Middle frontal gyrus (tissue), 1 donor: Measurements from ENCODE around the gene WRNIP1.

Source experiments
- DNase-seq: peaks from one replicate; pipeline ENCODE4 v3.0.0-alpha.2; 2015; ENCODE audit warnings: low spot score; ENCODE audit errors: extremely low spot score

Gene WRNIP1

DNA sequence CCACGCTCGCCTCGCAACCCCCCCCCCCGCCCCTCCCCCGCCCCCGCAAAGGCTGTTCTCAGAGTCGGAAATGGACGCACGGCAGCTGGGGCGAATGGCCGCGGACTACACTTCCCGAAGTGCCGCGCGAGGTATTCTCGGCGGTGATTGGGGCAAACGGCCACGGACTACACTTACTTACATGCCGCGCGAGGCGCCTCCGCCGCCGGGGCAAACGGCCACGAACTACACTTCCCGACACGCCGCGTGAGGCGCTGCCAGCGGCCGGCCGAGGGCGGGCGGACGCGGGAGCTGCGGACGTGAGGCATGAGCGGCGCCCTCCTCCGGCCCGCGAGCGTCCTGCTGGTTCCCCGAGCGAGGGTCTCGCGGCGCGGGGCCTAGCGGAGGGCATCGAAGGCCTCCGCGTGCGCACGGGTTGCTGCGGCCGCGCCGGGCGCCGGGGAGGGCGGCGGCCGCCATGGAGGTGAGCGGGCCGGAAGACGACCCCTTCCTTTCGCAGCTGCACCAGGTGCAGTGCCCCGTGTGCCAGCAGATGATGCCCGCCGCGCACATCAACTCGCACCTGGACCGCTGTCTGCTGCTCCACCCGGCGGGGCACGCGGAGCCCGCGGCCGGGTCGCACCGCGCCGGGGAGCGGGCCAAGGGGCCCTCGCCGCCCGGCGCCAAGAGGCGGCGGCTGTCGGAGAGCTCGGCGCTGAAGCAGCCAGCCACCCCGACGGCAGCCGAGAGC is at the start of gene WRNIP1:
Gene WRNIP1, plus strand, starts transcription at position 228 of the 730 bp plus-strand sequence. Its CDS starts 230 bp downstream, at position 458.
- peak; percentile 99 for DNase-seq

- no peak for DNase-seq
Observed at GRCh38 chr6:2715737-2716136, 49.5 kb upstream of the WRNIP1 start.

DNA sequence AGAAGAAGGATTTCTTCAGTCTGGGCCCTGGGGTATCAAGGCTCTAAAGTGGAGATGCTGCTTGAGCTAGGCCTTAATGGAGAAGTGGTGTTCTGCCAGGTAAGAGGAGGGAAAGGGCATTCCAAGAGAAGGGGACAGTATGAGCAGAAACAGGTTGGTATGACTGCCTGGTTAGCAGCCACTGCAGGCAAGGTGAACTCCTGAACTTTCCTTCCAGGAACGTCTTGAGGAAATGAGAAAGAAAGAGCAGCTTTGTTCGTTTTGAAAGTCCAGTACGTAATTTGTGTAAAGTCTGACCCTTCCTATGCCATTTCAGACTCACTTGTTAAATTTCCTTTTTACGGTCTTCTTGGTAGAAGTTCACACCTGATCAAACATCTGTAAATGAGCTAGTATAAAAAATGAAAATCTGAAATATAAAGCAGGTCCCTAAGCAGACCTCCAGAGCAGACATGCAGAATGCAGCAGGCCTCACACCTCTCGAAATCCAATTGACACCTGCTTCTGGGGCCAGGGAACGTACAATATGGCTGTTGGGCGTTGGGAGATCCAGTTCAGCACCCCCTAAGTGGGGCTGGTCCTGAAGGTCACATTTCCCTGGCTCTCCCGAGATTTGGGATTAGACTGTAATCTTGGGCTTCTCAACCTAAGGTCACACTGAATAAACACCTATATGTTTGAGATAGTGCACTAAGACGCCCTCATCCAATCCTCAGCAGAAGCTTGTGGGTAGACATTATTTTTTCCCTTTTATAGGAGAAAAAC is 48.1 kb upstream of the WRNIP1 start:
- DNase-seq: no peak

DNA sequence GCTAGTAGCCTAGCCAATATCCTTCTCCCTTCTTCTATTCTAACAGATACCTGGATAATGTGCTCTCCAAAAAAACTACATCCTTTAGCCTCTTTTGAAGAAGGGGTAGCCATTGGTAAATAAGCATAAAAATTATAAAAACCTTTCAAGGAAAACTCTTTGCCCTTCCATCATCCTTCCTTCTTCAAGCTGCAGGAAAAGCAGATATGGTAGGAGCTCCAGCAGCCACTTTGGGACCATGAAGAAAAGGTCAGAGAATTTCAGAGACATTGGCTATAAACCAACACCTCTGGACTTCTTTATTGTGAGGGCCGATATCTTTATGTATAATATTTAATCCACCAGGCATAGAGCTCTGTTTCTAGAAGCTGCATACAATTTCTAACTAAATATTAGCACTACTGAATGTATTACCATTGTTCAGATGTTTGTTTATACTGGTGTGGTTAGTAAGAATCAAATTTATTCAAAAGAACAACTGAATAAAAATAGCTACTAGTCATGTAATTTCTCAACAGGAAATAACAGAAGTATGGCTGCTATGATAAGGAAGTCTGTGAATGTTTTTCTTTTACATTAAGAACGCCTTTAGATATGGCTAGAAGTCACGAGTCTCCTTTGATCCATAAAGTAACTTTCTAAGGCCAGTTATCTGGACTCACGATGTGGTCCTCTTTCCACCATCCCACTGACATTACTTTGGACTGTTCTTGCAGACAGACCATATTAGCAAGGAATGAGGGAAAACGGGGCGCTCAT is 46.7 kb upstream of the WRNIP1 start:
- DNase-seq: no peak

DNA sequence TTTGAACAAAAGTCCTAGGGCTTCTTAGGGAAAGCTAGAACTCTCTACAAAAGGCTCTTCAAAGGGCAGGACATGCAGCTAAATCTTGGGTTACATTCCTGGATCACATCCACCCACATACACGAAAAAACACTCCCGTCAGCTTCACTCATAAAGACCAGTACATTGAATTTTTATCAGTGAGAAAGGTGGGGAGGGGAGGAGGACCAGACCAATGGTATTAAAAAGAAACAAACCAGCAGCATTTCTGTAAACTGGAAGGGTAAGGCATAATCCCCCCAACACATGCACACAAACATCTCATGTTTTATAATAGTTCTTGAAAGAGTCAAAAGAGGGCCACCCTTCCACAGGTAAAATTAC is 46.1 kb upstream of the WRNIP1 start:
- no peak for DNase-seq

DNA sequence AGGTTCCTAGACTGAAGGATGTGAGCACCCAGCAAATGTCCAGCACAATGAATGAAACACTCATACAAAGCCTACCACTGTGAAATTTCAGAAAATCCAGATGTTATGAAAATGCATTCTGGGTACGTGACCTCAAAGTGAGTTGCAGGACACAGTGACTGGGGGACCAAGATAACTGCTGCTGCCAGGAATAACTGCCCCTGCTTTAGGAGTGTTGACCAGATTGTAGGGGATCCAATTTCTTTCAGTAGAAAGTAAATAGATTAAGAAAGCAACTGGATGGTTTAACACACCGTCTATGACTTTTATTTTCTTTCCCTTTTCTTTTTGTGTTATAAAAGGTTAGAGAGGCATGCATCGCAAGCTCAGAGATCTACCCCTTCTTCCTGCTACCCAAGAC is 44.0 kb upstream of the WRNIP1 start:
- DNase-seq: no peak

GRCh38 chr6:2725364-2725988 is 39.7 kb upstream of the WRNIP1 start:
- no peak for DNase-seq

- no peak for DNase-seq
Observed at GRCh38 chr6:2725999-2726567, 39.1 kb upstream of the WRNIP1 start.

DNA sequence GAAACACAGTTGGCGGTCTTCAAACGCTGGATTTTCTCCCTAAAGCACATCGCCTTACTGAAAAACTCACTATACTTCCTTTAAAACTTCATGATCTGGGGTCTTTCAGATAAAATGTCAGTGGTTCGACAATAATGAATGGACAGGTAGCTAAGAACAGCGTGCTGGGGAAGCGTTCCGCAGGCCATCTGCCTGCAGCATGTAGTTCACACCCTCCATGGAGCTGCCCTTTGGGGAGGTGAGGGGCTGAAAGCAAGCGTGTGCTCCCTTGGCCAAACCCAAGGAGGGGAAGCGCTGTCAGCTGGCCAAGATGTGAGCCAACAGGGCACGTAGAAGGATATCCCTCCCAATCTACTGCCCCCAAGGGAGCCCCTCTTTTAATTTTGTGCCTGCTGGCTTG is 35.3 kb upstream of the WRNIP1 start:
- DNase-seq: no peak

DNA sequence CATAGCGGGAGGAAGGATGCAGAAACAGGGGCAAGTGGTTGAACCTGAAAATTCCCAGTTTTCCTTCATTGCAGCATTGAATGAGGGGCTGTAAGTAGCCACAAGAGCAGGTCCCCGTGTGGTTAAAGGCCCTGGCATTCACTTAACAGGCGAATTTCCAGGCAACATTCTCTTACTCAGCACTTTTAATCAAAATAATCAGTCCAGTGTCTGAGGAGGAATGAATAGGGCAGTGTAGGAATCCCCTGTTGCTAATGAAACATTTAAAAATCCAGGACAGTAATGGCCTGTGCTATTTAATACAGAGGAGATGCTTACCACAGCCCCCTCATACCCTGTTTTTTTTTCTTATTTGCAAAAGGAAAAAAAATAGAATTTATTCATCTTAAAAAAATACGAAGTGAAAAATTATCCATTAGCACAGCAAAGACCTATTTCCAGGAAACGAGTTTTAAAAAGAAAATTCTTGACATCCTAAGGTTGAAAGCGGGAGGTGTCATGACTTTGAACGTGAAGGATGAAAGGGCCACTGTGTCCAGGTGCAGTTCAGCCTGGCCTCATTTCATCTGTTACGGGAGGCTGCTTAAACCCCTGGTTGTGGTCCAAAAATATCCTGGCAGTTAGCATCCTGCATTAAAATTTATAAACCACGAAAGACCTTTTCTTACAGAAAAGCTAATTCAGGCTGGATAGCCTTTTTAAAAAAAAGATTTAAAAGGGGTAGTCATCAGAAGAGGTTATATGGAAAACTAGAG is 34.7 kb upstream of the WRNIP1 start:
- DNase-seq: no peak

DNA sequence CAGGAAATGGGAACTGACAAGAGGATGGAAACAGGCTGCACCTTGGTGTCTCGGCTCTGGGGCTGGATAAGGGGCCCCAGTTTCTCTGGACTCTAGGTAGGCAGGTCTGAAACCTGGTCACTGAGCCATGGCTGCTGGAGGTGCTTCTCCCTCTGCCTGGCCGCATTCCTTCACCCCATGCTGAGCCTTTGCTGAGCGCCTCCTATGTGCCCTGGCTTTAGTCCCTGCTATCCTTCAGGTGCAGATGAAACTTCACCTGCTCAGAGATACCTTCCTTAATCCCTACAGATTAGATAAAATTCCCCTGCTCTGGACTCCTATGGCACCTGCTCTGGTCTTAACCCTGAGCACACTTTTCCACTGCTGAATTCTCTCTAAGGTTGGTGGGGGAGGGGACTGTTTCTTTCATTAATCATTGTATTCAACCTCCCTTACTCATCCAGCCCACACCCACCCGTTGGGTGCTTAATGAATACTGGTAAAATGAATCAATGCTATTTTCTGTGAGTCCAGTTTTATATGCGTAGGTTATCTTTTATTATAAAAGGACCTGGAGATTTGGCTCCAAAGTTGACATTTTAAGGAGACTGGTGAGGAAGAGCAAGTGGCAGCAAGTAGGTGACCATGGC is 33.8 kb upstream of the WRNIP1 start:
- no peak for DNase-seq

GRCh38 chr6:2732503-2733089 is 32.6 kb upstream of the WRNIP1 start:
- DNase-seq: no peak

DNA sequence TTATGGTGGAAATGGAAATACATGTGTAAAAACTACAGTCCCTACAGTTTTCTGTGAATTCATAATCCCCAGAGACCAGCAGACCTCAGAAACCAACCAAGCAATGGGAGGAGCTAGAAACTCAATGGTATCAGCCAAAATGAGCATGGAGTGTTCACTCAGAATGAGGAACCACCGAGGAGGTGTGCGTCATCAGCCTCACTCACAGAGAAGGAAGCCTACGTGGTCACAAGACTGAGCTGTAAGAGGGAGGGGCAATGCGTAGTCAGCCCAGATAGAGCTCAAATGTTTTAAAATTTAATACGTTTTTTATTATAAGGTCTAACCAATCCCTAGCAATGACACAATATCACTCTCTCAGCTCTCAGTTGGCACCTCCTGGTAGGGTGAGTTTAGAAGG is 31.9 kb upstream of the WRNIP1 start:
- no peak for DNase-seq

- no peak for DNase-seq
Observed at GRCh38 chr6:2733736-2734480, 31.3 kb upstream of the WRNIP1 start.

DNA sequence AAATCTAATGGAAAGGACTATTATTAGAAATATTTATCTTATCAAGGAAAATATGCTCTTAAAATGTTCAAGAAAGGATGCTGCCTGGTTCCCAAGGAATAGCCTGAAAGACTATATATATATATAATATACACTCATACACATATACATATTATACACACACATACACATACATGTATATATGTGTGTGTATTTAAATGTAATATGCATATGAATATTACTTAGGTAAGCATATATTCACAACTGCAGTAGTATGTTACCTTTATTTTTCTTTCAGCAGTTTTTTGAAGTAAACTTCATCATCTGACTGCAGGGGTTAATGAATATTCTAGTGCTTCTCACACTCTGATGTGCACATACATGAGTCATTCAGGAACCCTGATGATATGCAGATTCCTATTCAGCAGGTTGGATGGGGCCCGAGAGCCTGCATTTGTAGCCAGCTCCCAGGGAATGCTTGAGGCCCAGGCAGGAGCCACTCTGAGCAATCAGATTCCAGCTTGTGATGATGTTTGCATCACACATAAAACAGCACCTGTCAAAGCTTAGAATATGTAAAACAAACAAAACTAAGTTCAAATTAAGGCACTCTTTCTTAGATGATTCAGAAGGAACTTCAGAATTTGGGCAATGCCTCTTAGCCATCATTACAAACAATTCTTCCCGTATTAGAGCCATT is 30.6 kb upstream of the WRNIP1 start:
- DNase-seq: no peak

- no peak for DNase-seq
Observed at GRCh38 chr6:2737885-2738284, 27.3 kb upstream of the WRNIP1 start.

GRCh38 chr6:2738373-2738979 is 26.7 kb upstream of the WRNIP1 start:
- no peak for DNase-seq

- no peak for DNase-seq
Observed at GRCh38 chr6:2739335-2739734, 25.9 kb upstream of the WRNIP1 start.
